ENCODE data around the gene FCHSD2. TPM values are rescaled to one million over a fixed set of nuclear protein-coding genes. Genes with fewer than 3 reads are reported as not detected.

FCHSD2 gene
- total and polyA plus RNA-seq, 2 of the 8 experiments (the other 6 are each of a cell fraction or from before 2014, with no cell fraction given), result 4.1 to 7.8 TPM

- TF ChIP-seq CHD7 (IDR thresholded peaks at IDR 0.05; ENCODE audit: insufficient replicate concordance, low read length) (no peak), BCL11A (IDR thresholded peaks at IDR 0.05; ENCODE audit: low read depth in 2 of 2, low read length in 2 of 2) (no peak), SIRT6 (IDR thresholded peaks at IDR 0.05; ENCODE audit: low read length) (no peak), USF2 (IDR thresholded peaks at IDR 0.05; ENCODE audit: low read length) (no peak)
These were observed 44.8 kb upstream of the FCHSD2 start (continued) for GRCh38 chr11:73186886-73187285.
